ENCODE data around the gene PTPN4. TPM values are rescaled to one million over a fixed set of nuclear protein-coding genes. Genes with fewer than 3 reads are reported as not detected.
A peak's percentile ranks its signal among the peaks of the same experiment; 100 is the strongest.

PTPN4 gene
- total and polyA plus RNA-seq, 2 donors (not counting 1 experiment from before 2014, with no cell fraction given): 5.3 to 22.3 TPM

DNA sequence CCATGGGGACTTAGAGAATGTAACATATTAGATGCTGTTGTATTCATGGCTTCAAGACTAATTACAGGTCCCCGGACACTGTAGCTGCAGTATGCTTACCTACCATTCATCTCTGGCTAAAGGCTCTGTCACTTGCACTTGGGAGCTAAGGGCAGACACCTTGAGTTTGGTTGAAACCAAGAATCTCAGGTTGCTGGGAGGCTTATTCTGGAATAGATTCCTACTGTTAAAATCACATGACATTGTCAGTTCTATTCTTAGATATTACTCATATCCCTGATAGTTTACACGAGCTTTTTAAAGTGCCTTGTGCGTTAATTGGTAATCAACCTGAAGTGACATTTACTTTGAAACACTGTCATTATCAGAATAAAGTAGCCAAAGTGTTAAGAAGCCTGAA, 180.2 kb downstream of the PTPN4 start:
- Histone ChIP-seq H3K27me3 (ENCODE audit: control insufficient read depth, insufficient read depth, low read length) (no peaks in the 10 kb centered on the region), H4K20me1 (ENCODE audit: control insufficient read depth, extremely low read depth, insufficient read depth, low read length) (no peaks in the 10 kb centered on the region), H3K4me1 (ENCODE audit: control insufficient read depth, extremely low read depth, insufficient read depth, low read length) (no peaks in the 10 kb centered on the region), H3K4me3 (replicated peaks in 1 of 4; ENCODE audit: control extremely low read depth in 1 of 4, insufficient read depth in 1 of 4, low read depth in 3 of 4, low read length in 4 of 4) (no peak overlapping the region), H3K9me3 (ENCODE audit: control insufficient read depth, insufficient read depth, low read depth, low read length) (no peaks in the 10 kb centered on the region), H3K79me2 (ENCODE audit: control insufficient read depth, insufficient read depth, low read length) (no peaks in the 10 kb centered on the region), H3K36me3 (ENCODE audit: control insufficient read depth, insufficient read depth, low read length) (no peaks in the 10 kb centered on the region), H2AFZ (ENCODE audit: low read length) (no peak overlapping the region), H3K27ac (ENCODE audit: insufficient read depth, low read length) (no peak overlapping the region), H3K4me2 (ENCODE audit: extremely low read depth, insufficient read depth, low read length) (no peak overlapping the region), H3K9ac (ENCODE audit: insufficient read depth, low read length) (no peak overlapping the region)
- TF ChIP-seq EZH2 (IDR thresholded peaks at IDR 0.05; ENCODE audit: low read length, missing control alignments): no peak
- TF ChIP-seq, protein P1, sequence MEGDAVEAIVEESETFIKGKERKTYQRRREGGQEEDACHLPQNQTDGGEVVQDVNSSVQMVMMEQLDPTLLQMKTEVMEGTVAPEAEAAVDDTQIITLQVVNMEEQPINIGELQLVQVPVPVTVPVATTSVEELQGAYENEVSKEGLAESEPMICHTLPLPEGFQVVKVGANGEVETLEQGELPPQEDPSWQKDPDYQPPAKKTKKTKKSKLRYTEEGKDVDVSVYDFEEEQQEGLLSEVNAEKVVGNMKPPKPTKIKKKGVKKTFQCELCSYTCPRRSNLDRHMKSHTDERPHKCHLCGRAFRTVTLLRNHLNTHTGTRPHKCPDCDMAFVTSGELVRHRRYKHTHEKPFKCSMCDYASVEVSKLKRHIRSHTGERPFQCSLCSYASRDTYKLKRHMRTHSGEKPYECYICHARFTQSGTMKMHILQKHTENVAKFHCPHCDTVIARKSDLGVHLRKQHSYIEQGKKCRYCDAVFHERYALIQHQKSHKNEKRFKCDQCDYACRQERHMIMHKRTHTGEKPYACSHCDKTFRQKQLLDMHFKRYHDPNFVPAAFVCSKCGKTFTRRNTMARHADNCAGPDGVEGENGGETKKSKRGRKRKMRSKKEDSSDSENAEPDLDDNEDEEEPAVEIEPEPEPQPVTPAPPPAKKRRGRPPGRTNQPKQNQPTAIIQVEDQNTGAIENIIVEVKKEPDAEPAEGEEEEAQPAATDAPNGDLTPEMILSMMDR (conservative IDR thresholded peaks at IDR 0.05 in 1 of 2, IDR thresholded peaks at IDR 0.05 in 1 of 2; ENCODE audit: low read depth in 1 of 2, low read length in 2 of 2): no peak
- no peak for DNase-seq (ENCODE audit: low read depth in 2 of 2)

GRCh38 chr2:119940856-119941255, 181.1 kb downstream of the PTPN4 start:
- Histone ChIP-seq H3K4me1 (ENCODE audit: control insufficient read depth, extremely low read depth, insufficient read depth, low read length) (no peaks in the 10 kb centered on the region), H4K20me1 (ENCODE audit: control insufficient read depth, extremely low read depth, insufficient read depth, low read length) (no peaks in the 10 kb centered on the region), H2AFZ (ENCODE audit: low read length) (no peak overlapping the region), H3K4me2 (ENCODE audit: extremely low read depth, insufficient read depth, low read length) (no peak overlapping the region), H3K4me3 (replicated peaks in 1 of 4; ENCODE audit: control extremely low read depth in 1 of 4, insufficient read depth in 1 of 4, low read depth in 3 of 4, low read length in 4 of 4) (no peak overlapping the region), H3K36me3 (ENCODE audit: control insufficient read depth, insufficient read depth, low read length) (no peaks in the 10 kb centered on the region), H3K79me2 (ENCODE audit: control insufficient read depth, insufficient read depth, low read length) (no peaks in the 10 kb centered on the region), H3K9me3 (ENCODE audit: control insufficient read depth, insufficient read depth, low read depth, low read length) (no peaks in the 10 kb centered on the region), H3K27me3 (ENCODE audit: control insufficient read depth, insufficient read depth, low read length) (no peaks in the 10 kb centered on the region), H3K27ac (ENCODE audit: insufficient read depth, low read length) (no peak overlapping the region), H3K9ac (ENCODE audit: insufficient read depth, low read length) (no peak overlapping the region)
- TF ChIP-seq, protein P1 (conservative IDR thresholded peaks at IDR 0.05 in 1 of 2, IDR thresholded peaks at IDR 0.05 in 1 of 2; ENCODE audit: low read depth in 1 of 2, low read length in 2 of 2): no peak
- TF ChIP-seq EZH2 (IDR thresholded peaks at IDR 0.05; ENCODE audit: low read length, missing control alignments): no peak
- DNase-seq (ENCODE audit: low read depth in 2 of 2): peak in 1 of 2 donors; percentile 30

- H3K9ac ChIP-seq (ENCODE audit: insufficient read depth, low read length): no peak overlapping the region
- H3K79me2 ChIP-seq (ENCODE audit: control insufficient read depth, insufficient read depth, low read length): no peaks in the 10 kb centered on the region
- no peak for DNase-seq (ENCODE audit: low read depth in 2 of 2)
- no peak overlapping the region for H2AFZ ChIP-seq (ENCODE audit: low read length)
- no peaks in the 10 kb centered on the region for H3K27me3 ChIP-seq (ENCODE audit: control insufficient read depth, insufficient read depth, low read length)
- H3K4me3 ChIP-seq (replicated peaks in 1 of 4; ENCODE audit: control extremely low read depth in 1 of 4, insufficient read depth in 1 of 4, low read depth in 3 of 4, low read length in 4 of 4): no peak overlapping the region
- no peaks in the 10 kb centered on the region for H4K20me1 ChIP-seq (ENCODE audit: control insufficient read depth, extremely low read depth, insufficient read depth, low read length)
- H3K4me2 ChIP-seq (ENCODE audit: extremely low read depth, insufficient read depth, low read length): no peak overlapping the region
- H3K4me1 ChIP-seq (ENCODE audit: control insufficient read depth, extremely low read depth, insufficient read depth, low read length): no peaks in the 10 kb centered on the region
- H3K27ac ChIP-seq (ENCODE audit: insufficient read depth, low read length): no peak overlapping the region
- H3K9me3 ChIP-seq (ENCODE audit: control insufficient read depth, insufficient read depth, low read depth, low read length): no peaks in the 10 kb centered on the region
- H3K36me3 ChIP-seq (ENCODE audit: control insufficient read depth, insufficient read depth, low read length): no peaks in the 10 kb centered on the region
- TF ChIP-seq, protein P1 (conservative IDR thresholded peaks at IDR 0.05 in 1 of 2, IDR thresholded peaks at IDR 0.05 in 1 of 2; ENCODE audit: low read depth in 1 of 2, low read length in 2 of 2): no peak
- no peak for TF ChIP-seq EZH2 (IDR thresholded peaks at IDR 0.05; ENCODE audit: low read length, missing control alignments)
These were observed 181.7 kb downstream of the PTPN4 start for GRCh38 chr2:119941388-119941787.
